ENCODE results near the gene FAM200C.

Gene FAM200C

DNA sequence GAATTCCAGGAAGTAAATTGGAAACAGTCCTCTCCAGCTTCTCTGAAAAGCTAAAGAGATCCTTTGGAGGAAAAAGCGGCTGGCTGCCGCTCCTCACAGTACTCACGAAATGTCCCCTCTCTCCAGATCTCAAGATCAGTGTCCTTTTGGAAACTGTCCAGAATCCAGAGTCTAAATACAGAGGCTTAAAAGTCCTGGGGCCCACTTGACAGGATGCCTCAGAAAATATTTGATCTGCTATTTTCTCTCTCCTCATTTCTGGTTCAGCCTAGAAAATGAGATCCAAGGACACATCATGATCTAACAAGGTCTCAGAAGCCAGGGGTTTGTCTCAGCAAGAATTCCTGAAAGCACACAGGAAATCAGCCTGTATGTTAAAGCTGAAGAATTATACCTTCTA, 36.6 kb downstream of the FAM200C start:
- Histone ChIP-seq H3K27me3 (ENCODE audit: control insufficient read depth, insufficient read depth, low read length) (no peaks in the 10 kb centered on the region), H3K4me2 (ENCODE audit: low read length) (no peak overlapping the region), H3K4me3 (ENCODE audit: low read length) (no peak overlapping the region), H3K4me1 (ENCODE audit: control insufficient read depth, insufficient read depth, low read length) (peaks cover 12% of the 10 kb centered on the region), H3K36me3 (ENCODE audit: insufficient read depth, low read length) (no peaks in the 10 kb centered on the region), H3K9ac (ENCODE audit: low read depth, low read length) (no peak overlapping the region), H3K9me3 (replicated peaks; ENCODE audit: low read length) (no peaks in the 10 kb centered on the region)

DNA sequence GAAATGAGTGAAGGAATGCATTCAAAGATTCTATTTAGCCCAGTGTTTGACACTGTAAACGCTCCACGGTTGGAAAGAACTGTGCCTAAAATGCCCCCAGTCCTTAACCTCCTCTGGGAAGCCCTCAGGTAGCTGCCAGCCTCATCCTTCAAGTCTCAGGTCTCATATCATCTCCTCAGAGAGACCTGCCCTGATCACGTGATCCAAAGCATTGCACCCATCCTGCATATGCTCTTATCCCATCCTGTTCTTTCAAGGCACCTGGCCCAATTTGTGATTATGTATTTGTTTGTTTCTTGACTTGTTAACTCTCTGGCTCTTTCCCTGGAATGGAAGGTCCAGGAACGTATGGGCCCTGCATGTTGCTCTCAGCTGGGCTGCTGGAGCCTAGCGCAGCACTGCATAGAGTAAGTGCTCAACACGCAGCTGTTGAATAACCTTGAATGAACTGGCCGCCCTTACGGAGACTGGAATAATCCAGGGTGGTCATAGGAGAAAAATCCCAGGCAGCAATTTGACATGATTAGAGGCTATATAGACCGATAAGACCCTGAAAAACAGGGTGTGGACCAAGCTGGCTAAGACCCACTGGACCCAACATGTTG, 38.1 kb downstream of the FAM200C start:
- Histone ChIP-seq H3K4me3 (ENCODE audit: low read length) (no peak overlapping the region), H3K4me1 (ENCODE audit: control insufficient read depth, insufficient read depth, low read length) (peaks cover 19% of the 10 kb centered on the region), H3K9me3 (replicated peaks; ENCODE audit: low read length) (no peaks in the 10 kb centered on the region), H3K4me2 (ENCODE audit: low read length) (no peak overlapping the region), H3K36me3 (ENCODE audit: insufficient read depth, low read length) (no peaks in the 10 kb centered on the region), H3K9ac (ENCODE audit: low read depth, low read length) (no peak overlapping the region), H3K27me3 (ENCODE audit: control insufficient read depth, insufficient read depth, low read length) (no peaks in the 10 kb centered on the region)

DNA sequence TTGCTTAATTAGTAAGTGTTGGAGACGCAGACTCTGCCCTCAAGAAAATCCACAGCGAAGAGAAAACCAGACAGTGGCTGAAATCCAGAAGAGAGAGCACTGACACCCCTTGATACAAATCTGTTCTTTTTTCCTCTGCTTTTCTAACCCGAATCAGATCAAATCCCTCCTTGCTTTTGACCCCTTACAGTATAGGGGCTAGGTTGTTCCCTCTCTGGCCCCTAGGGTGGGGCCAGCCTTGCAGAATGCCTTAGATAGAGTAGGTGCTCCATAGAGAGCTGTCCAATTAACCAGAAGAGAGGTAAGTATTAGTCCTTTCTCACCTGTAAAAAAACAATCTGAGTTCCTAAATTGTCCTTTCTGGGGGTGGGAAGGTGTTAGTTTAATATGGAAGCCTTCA, 39.5 kb downstream of the FAM200C start:
- Histone ChIP-seq H3K9ac (ENCODE audit: low read depth, low read length) (no peak overlapping the region), H3K4me3 (ENCODE audit: low read length) (no peak overlapping the region), H3K27me3 (ENCODE audit: control insufficient read depth, insufficient read depth, low read length) (no peaks in the 10 kb centered on the region), H3K4me1 (ENCODE audit: control insufficient read depth, insufficient read depth, low read length) (peaks cover 19% of the 10 kb centered on the region), H3K36me3 (ENCODE audit: insufficient read depth, low read length) (no peaks in the 10 kb centered on the region), H3K9me3 (replicated peaks; ENCODE audit: low read length) (no peaks in the 10 kb centered on the region), H3K4me2 (ENCODE audit: low read length) (no peak overlapping the region)

DNA sequence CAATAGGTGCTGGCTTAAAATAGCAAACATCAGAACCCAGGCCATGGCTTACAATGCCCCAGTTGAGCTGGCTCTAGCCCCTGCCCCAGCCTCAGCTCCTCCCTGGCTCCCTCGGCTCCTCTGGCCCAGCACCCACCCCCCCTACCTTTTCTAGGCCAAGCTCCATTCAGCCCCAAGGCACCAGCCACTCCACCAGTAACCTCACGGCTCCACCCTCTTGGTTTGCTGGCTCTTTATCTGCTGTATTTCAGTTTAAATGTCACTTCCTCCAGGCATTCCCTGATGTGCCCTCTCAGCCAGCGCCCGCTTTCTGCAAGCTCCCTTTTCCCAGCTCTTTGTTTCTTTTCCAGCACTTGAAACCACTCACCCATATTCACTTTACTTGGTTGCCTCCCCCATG, 40.0 kb downstream of the FAM200C start:
- no peak overlapping the region for H3K9ac ChIP-seq (ENCODE audit: low read depth, low read length)
- H3K4me2 ChIP-seq (ENCODE audit: low read length): no peak overlapping the region
- no peak overlapping the region for H3K4me3 ChIP-seq (ENCODE audit: low read length)
- peaks cover 19% of the 10 kb centered on the region for H3K4me1 ChIP-seq (ENCODE audit: control insufficient read depth, insufficient read depth, low read length)
- no peaks in the 10 kb centered on the region for H3K27me3 ChIP-seq (ENCODE audit: control insufficient read depth, insufficient read depth, low read length)
- H3K36me3 ChIP-seq (ENCODE audit: insufficient read depth, low read length): no peaks in the 10 kb centered on the region
- no peaks in the 10 kb centered on the region for H3K9me3 ChIP-seq (replicated peaks; ENCODE audit: low read length)

DNA sequence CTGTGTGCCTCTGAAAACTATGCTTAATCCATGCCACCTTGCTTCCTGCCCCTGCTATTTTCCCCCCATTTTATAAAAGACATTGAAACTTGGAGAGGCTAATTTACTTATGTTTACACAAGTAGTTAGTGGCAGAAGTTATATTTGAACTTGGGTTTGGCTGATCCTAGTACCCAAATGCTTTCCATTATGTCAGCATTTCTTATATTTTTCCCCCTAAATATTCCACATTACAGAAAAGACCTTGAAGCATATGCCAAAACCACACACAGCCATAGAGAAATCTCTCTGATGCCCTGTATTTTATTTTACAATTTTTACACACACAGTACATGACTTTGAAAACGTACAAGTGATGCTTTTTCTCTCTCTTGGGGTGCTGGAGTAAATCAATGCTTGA, 40.6 kb downstream of the FAM200C start:
- Histone ChIP-seq H3K27me3 (ENCODE audit: control insufficient read depth, insufficient read depth, low read length) (no peaks in the 10 kb centered on the region), H3K36me3 (ENCODE audit: insufficient read depth, low read length) (no peaks in the 10 kb centered on the region), H3K4me1 (ENCODE audit: control insufficient read depth, insufficient read depth, low read length) (peaks cover 19% of the 10 kb centered on the region), H3K4me3 (ENCODE audit: low read length) (no peak overlapping the region), H3K4me2 (ENCODE audit: low read length) (no peak overlapping the region), H3K9ac (ENCODE audit: low read depth, low read length) (no peak overlapping the region), H3K9me3 (replicated peaks; ENCODE audit: low read length) (no peaks in the 10 kb centered on the region)

DNA sequence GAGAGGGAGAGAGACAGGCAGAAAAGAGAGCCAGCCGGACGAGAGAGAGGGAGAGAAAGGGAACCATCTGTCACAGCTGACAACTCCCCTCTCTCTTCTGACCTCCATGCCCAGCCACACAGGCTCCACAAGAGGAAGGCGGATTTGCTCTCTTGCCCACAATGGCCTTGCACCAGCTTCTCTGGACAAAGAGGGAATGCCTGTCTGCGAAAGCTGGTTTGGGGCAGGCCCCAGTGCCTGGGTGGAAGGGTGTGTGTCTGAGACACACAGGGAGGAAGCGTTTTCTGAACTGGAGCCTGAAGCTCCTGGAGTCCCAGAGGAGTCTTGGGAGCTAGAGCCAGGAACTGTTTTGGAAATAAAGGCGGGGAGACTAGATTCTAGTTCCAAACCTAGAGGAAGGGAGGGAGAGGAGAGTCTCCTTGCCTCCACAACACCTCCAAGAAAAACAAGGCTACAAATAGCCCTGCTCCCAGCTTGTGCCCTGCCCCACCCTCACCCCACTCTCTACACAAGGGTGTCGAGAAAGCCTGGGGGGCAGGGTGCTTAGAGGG, 41.9 kb downstream of the FAM200C start:
- Histone ChIP-seq H3K4me2 (ENCODE audit: low read length) (peak overlapping the region; percentile 15), H3K4me3 (ENCODE audit: low read length) (no peak overlapping the region), H3K4me1 (ENCODE audit: control insufficient read depth, insufficient read depth, low read length) (peaks cover 12% of the 10 kb centered on the region), H3K9ac (ENCODE audit: low read depth, low read length) (no peak overlapping the region), H3K36me3 (ENCODE audit: insufficient read depth, low read length) (no peaks in the 10 kb centered on the region), H3K27me3 (ENCODE audit: control insufficient read depth, insufficient read depth, low read length) (no peaks in the 10 kb centered on the region), H3K9me3 (replicated peaks; ENCODE audit: low read length) (no peaks in the 10 kb centered on the region)

DNA sequence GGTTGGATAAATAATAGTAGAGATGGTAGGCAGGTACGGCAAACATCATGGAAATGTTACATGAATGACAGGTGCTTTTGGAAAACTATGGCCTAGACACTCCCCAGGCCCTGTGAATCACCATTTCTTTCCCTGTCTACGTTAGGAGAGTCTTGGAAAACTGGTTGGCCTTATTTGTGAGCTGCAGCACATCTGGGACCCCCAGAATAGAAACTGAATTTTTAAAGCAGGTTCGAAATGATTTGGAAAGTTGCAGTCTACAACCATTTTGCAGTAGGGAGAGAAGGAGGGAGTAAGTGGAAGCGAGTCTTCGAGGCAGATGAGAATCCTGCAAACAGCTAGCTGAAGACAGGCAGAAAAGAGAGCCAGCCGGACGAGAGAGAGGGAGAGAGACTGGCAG, 42.5 kb downstream of the FAM200C start:
- Histone ChIP-seq H3K9me3 (replicated peaks; ENCODE audit: low read length) (no peaks in the 10 kb centered on the region), H3K4me1 (ENCODE audit: control insufficient read depth, insufficient read depth, low read length) (peaks cover 10% of the 10 kb centered on the region), H3K27me3 (ENCODE audit: control insufficient read depth, insufficient read depth, low read length) (no peaks in the 10 kb centered on the region), H3K36me3 (ENCODE audit: insufficient read depth, low read length) (no peaks in the 10 kb centered on the region), H3K4me3 (ENCODE audit: low read length) (no peak overlapping the region), H3K9ac (ENCODE audit: low read depth, low read length) (no peak overlapping the region), H3K4me2 (ENCODE audit: low read length) (peak overlapping the region; percentile 15)

DNA sequence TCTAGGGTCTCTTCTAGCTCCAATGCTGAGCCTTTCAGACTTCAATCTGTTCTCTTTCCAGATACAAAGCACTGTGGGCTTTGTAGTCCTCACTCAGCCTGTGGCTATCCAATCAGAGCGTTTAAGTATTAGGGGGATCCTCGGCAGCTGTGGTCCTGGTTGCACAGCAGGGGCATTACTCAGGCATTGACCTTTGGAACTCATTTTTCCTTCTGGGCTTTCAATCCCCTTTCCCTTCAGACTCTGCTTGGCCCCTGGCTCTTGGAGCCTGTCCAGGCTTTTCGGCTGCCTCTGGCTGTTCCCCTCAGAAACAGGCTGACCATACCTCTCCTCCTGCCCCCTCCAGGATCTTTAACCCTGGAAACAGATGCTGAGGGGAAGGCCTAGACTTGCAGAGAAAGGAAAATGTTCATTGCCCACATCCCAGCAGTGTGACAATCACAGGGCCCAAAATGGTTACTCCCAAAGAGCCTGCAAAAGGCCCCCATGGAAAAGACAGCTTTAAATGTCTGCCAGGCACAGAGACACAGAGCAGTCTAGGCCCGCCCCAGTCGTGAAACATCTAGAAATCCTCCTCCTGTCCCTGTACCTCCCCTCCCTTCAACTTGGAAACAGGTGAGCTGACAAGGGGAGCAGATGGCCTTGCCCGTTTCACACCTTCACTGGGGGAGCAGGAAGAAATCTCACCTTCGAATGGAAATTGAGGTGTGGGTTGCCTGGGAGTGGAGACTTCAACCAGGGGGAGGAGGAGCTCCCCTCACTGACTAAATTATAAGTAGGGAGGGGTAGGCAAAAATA, 43.1 kb downstream of the FAM200C start:
- Histone ChIP-seq H3K9me3 (replicated peaks; ENCODE audit: low read length) (no peaks in the 10 kb centered on the region), H3K4me1 (ENCODE audit: control insufficient read depth, insufficient read depth, low read length) (peaks cover 7% of the 10 kb centered on the region), H3K36me3 (ENCODE audit: insufficient read depth, low read length) (no peaks in the 10 kb centered on the region), H3K27me3 (ENCODE audit: control insufficient read depth, insufficient read depth, low read length) (no peaks in the 10 kb centered on the region), H3K4me3 (ENCODE audit: low read length) (no peak overlapping the region), H3K4me2 (ENCODE audit: low read length) (no peak overlapping the region), H3K9ac (ENCODE audit: low read depth, low read length) (no peak overlapping the region)

DNA sequence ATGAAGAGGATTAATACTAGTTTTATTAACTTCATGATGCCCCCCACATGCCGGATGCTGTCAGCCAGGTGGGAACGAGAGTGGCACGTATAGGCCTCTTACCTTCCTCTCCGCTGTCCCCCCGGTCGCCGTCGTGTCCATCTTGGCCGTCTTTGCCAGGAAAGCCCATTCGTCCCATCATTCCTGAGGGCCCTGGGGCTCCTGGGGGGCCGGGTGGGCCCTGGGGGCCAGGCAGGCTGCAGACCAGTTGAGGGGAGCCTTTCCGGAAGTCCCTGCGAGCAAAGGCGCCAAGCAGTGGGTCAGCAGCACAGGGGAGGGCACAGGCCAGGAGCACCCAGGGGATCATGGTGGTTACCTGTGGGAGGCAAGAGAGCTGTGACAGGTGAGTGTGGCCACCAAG, 45.2 kb downstream of the FAM200C start:
- Histone ChIP-seq H3K9me3 (replicated peaks; ENCODE audit: low read length) (no peaks in the 10 kb centered on the region), H3K4me2 (ENCODE audit: low read length) (no peak overlapping the region), H3K4me3 (ENCODE audit: low read length) (no peak overlapping the region), H3K4me1 (ENCODE audit: control insufficient read depth, insufficient read depth, low read length) (peaks cover 7% of the 10 kb centered on the region), H3K36me3 (ENCODE audit: insufficient read depth, low read length) (no peaks in the 10 kb centered on the region), H3K9ac (ENCODE audit: low read depth, low read length) (no peak overlapping the region), H3K27me3 (ENCODE audit: control insufficient read depth, insufficient read depth, low read length) (no peaks in the 10 kb centered on the region)

DNA sequence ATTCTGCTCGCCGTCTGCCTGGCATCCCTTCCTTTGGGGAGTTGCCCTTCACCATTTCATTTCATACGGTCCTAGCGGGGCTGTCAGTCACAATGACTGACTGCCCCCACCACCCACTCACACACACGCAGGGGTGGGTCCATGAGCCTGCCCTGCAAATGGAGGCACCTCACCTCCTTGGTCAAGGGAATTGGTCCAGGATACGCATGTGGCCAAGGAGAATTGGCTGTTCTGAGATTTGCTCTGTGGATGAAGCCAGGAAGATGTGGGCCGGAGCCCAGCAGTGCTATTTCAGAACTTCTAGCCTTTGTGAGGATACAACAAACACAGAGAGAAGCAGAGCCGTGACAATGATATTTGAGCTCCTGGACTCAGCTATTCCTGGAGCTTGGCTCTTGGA, 46.5 kb downstream of the FAM200C start:
- no peak overlapping the region for H3K9ac ChIP-seq (ENCODE audit: low read depth, low read length)
- H3K27me3 ChIP-seq (ENCODE audit: control insufficient read depth, insufficient read depth, low read length): no peaks in the 10 kb centered on the region
- no peaks in the 10 kb centered on the region for H3K9me3 ChIP-seq (replicated peaks; ENCODE audit: low read length)
- no peak overlapping the region for H3K4me3 ChIP-seq (ENCODE audit: low read length)
- no peaks in the 10 kb centered on the region for H3K36me3 ChIP-seq (ENCODE audit: insufficient read depth, low read length)
- no peak overlapping the region for H3K4me2 ChIP-seq (ENCODE audit: low read length)
- peaks cover 7% of the 10 kb centered on the region for H3K4me1 ChIP-seq (ENCODE audit: control insufficient read depth, insufficient read depth, low read length)

DNA sequence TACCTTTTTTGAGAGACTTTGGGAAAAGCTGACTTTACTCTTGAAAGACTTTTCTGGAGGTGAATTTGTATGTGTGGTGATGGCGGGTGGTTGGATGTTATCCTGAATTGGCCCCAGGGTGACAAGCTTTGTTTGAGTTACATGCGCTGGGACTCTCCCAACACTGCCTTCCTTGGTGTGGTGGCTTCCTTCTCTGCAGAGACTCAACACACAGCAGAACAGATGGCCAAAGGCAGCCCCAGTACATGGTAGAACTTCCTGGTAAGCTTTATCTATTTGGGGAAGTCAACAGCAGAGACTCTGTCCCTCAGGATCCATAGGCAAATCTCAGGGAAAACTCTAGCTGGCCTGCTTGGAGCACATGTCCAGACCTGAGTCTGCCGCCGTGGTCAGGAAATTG, 47.5 kb downstream of the FAM200C start:
- Histone ChIP-seq H3K9me3 (replicated peaks; ENCODE audit: low read length) (no peaks in the 10 kb centered on the region), H3K4me3 (ENCODE audit: low read length) (no peak overlapping the region), H3K4me2 (ENCODE audit: low read length) (no peak overlapping the region), H3K27me3 (ENCODE audit: control insufficient read depth, insufficient read depth, low read length) (no peaks in the 10 kb centered on the region), H3K4me1 (ENCODE audit: control insufficient read depth, insufficient read depth, low read length) (no peaks in the 10 kb centered on the region), H3K9ac (ENCODE audit: low read depth, low read length) (no peak overlapping the region), H3K36me3 (ENCODE audit: insufficient read depth, low read length) (no peaks in the 10 kb centered on the region)

DNA sequence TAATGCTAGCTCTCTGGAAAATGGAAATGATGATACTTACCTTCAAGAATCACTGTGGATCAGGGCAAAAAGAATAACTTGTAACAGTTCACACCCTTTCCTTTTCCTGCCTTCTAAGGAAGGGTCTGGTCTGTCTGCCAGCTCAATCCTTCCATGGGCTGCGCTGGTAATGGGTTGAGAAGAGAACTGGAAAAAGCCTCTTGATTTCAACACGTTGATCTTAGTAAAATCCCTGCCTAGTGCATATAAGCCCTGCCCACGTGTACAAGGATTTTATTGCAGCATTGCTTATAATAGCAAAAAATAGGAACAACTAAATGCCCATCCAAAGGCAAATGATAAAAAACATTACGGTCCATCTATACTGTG, 49.9 kb downstream of the FAM200C start:
- Histone ChIP-seq H3K36me3 (ENCODE audit: insufficient read depth, low read length) (no peaks in the 10 kb centered on the region), H3K9me3 (replicated peaks; ENCODE audit: low read length) (no peaks in the 10 kb centered on the region), H3K4me2 (ENCODE audit: low read length) (no peak overlapping the region), H3K9ac (ENCODE audit: low read depth, low read length) (no peak overlapping the region), H3K4me1 (ENCODE audit: control insufficient read depth, insufficient read depth, low read length) (no peaks in the 10 kb centered on the region), H3K4me3 (ENCODE audit: low read length) (no peak overlapping the region), H3K27me3 (ENCODE audit: control insufficient read depth, insufficient read depth, low read length) (no peaks in the 10 kb centered on the region)
